HG02798 (cell line): Measurements from ENCODE around the gene TECTA.

Experiments used
- ATAC-seq: cut with Tn5 transposase; IDR thresholded peaks from one replicate; pipeline ENCODE4 v1.9.1; 2021; ENCODE audit warnings: mild to moderate bottlenecking; ENCODE audit not compliant: unreplicated experiment, poor library complexity

TECTA gene

GRCh38 chr11:121122328-121122727 lies 21.3 kb downstream of the TECTA start:
- ATAC-seq = no peak

- ATAC-seq = no peak
These were observed 22.5 kb downstream of the TECTA start for GRCh38 chr11:121123496-121124069.

- no peak for ATAC-seq
These were observed 26.8 kb downstream of the TECTA start for GRCh38 chr11:121127809-121128208.

GRCh38 chr11:121129362-121130340 lies 28.6 kb downstream of the TECTA start:
- ATAC-seq = no peak

- ATAC-seq = no peak
These were observed 30.6 kb downstream of the TECTA start for GRCh38 chr11:121131656-121132055.

- no peak for ATAC-seq
These were observed 31.4 kb downstream of the TECTA start for GRCh38 chr11:121132211-121132976.

- no peak for ATAC-seq
These were observed 33.8 kb downstream of the TECTA start for GRCh38 chr11:121134741-121135312.

GRCh38 chr11:121137005-121137404 lies 36.0 kb downstream of the TECTA start:
- ATAC-seq = no peak

GRCh38 chr11:121138259-121138658 lies 37.2 kb downstream of the TECTA start:
- no peak for ATAC-seq

- ATAC-seq = no peak
These were observed 39.3 kb downstream of the TECTA start for GRCh38 chr11:121140369-121140768.

GRCh38 chr11:121141066-121141465 lies 40.0 kb downstream of the TECTA start:
- ATAC-seq = no peak

GRCh38 chr11:121143921-121144320 lies 42.9 kb downstream of the TECTA start:
- ATAC-seq = no peak

GRCh38 chr11:121144723-121145122 lies 43.7 kb downstream of the TECTA start:
- no peak for ATAC-seq

- ATAC-seq = no peak
These were observed 44.8 kb downstream of the TECTA start for GRCh38 chr11:121145826-121146225.

GRCh38 chr11:121149116-121149515 lies 48.1 kb downstream of the TECTA start:
- no peak for ATAC-seq

GRCh38 chr11:121151207-121151688 lies 50.2 kb downstream of the TECTA start:
- ATAC-seq = no peak

GRCh38 chr11:121152764-121153163 lies 51.7 kb downstream of the TECTA start:
- no peak for ATAC-seq

- no peak for ATAC-seq
These were observed 52.4 kb downstream of the TECTA start for GRCh38 chr11:121153472-121153871.

- ATAC-seq = no peak
These were observed 53.7 kb downstream of the TECTA start for GRCh38 chr11:121154486-121155314.

- no peak for ATAC-seq
These were observed 56.7 kb downstream of the TECTA start for GRCh38 chr11:121157756-121158155.
